ENCODE results near the gene ETFDH. TPM values are rescaled to one million over a fixed set of nuclear protein-coding genes. Genes with fewer than 3 reads are reported as not detected.

ETFDH gene
- total and polyA plus RNA-seq, 9 of the 15 experiments (the other 6 are each of a cell fraction or from before 2014, with no cell fraction given): 14.6 to 33.6 (median 25.9) TPM

- intact Hi-C loops (cut with micrococcal nuclease): no loop called here
- ChIA-PET CTCF (ENCODE audit: low intra/inter-chr PET ratio) (no interaction called here), POLR2A (no interaction called here)
- Histone ChIP-seq H4K20me1 (replicated peaks; ENCODE audit: control insufficient read depth, insufficient read depth, low read length) (no peaks in the 10 kb centered on the region), H3K36me3 (ENCODE audit: control insufficient read depth, insufficient read depth, low read length) (peaks cover 12% of the 10 kb centered on the region; the same call in 2 of the 3 replicates), H3K79me2 (ENCODE audit: control insufficient read depth, insufficient read depth, low read length) (peaks cover 8% of the 10 kb centered on the region; the same call in 2 of the 3 replicates), H3K4me1 (replicated peaks in 1 of 2; ENCODE audit: control insufficient read depth in 2 of 2, insufficient read depth in 2 of 2, low read length in 2 of 2) (peaks cover 0 to 6% of the 10 kb centered on the region in 2 experiments; a peak in 3 of 5 replicates), H3K9me1 (ENCODE audit: control insufficient read depth, insufficient read depth, low read length) (no peaks in the 10 kb centered on the region), H3K4me2 (ENCODE audit: insufficient read depth, low read length) (no peak overlapping the region), H2AFZ (ENCODE audit: low read depth, low read length) (no peak overlapping the region), H3K27me3 (ENCODE audit: control insufficient read depth in 2 of 2, insufficient read depth in 2 of 2, low read length in 2 of 2) (no peaks in the 10 kb centered on the region), H3K9ac (ENCODE audit: insufficient read depth in 1 of 2, low read depth in 2 of 2, low read length in 2 of 2) (no peak overlapping the region), H3K9me3 (replicated peaks; ENCODE audit: control insufficient read depth, insufficient read depth, low read depth, low read length) (no peaks in the 10 kb centered on the region; the same call in 1 of the 2 replicates), H3K27ac (ENCODE audit: extremely low read depth, low read depth, low read length) (peak overlapping the region; percentile 64; the same call in 1 of the 3 replicates), H3K4me3 (no peak overlapping the region)
- ATAC-seq (no peak; the same call in 2 of the 3 replicates), DNase-seq (ENCODE audit: extremely low read depth in 1 of 4, low spot score in 3 of 4) (no peak), FAIRE-seq (no peak)
- in situ Hi-C loops (cut with MboI): no loop called here
- WGBS (ENCODE audit: insufficient coverage, low coverage, missing lambda C conversion rate): 100% methylated on average over 12 of the region's 18 CpGs
- BruUV-seq (replicated peaks): no TSS peak
- TF ChIP-seq MXD1 (CRISPR knock-in tag; IDR thresholded peaks at IDR 0.05; ENCODE audit: borderline replicate concordance, poor library complexity, severe bottlenecking): no peak
- no peak for TF ChIP-seq CGGBP1 (CRISPR knock-in tag; IDR thresholded peaks at IDR 0.05)
- no peak for TF ChIP-seq RBM22 (IDR thresholded peaks at IDR 0.05; ENCODE audit: low read depth, low read length, poor library complexity, severe bottlenecking)
- no peak for TF ChIP-seq PTBP1 (IDR thresholded peaks at IDR 0.05; ENCODE audit: low read depth, low read length)
- peak; percentile 63 for TF ChIP-seq RBFOX2 (IDR thresholded peaks at IDR 0.05; ENCODE audit: low read depth, low read length)
- no peak for TF ChIP-seq ELF4 (CRISPR knock-in tag; IDR thresholded peaks at IDR 0.05)
- TF ChIP-seq SREBF2 (CRISPR knock-in tag; IDR thresholded peaks at IDR 0.05): no peak
- no peak for TF ChIP-seq ZNF696 (CRISPR knock-in tag; conservative IDR thresholded peaks at IDR 0.05)
- no peak for TF ChIP-seq ZNF444 (CRISPR knock-in tag; IDR thresholded peaks at IDR 0.05)
- TF ChIP-seq HOXB6 (CRISPR knock-in tag; IDR thresholded peaks at IDR 0.05; ENCODE audit: borderline replicate concordance): no peak
- TF ChIP-seq ZFP30 (CRISPR knock-in tag; IDR thresholded peaks at IDR 0.05; ENCODE audit: borderline replicate concordance): no peak
- no peak for TF ChIP-seq PBX2 (CRISPR knock-in tag; IDR thresholded peaks at IDR 0.05; ENCODE audit: low read depth)
- TF ChIP-seq PBX2 (tag; conservative IDR thresholded peaks at IDR 0.05; ENCODE audit: low read depth): no peak
- TF ChIP-seq ZNF592 (IDR thresholded peaks at IDR 0.05): 0 out of 2 replicates have a peak, but pooled peaks have one; percentile 3
- no peak for TF ChIP-seq CREM (IDR thresholded peaks at IDR 0.05; ENCODE audit: low read depth)
Observed at GRCh38 chr4:158664806-158665205, 7.3 kb upstream of the ETFDH start.

Data from K562 (cell line).